Measurements from ENCODE around the gene ZNF710.

- TF ChIP-seq CTCF (conservative IDR thresholded peaks at IDR 0.05; ENCODE audit: low read length) (no peak), EZH2phosphoT487 (IDR thresholded peaks at IDR 0.05; ENCODE audit: borderline replicate concordance) (no peak)
Observed at GRCh38 chr15:90065682-90066049, 64.5 kb downstream of the ZNF710 start.
